ENCODE measurements around the gene DOCK2. TPM values are rescaled to one million over a fixed set of nuclear protein-coding genes. Genes with fewer than 3 reads are reported as not detected.

Gene DOCK2
- total RNA-seq, 1 donor from 2014 or later: 1.1 TPM

GRCh38 chr5:169935762-169936161 is 298.7 kb downstream of the DOCK2 start:
- Histone ChIP-seq H3K27me3 (no peaks in the 10 kb centered on the region), H3K9ac (no peak overlapping the region), H3K4me2 (no peak overlapping the region), H3F3A (ENCODE audit: low read depth) (no peaks in the 10 kb centered on the region), H3K27ac (no peak overlapping the region), H3K36me3 (no peaks in the 10 kb centered on the region), H3K4me3 (no peak overlapping the region), H3K4me1 (no peaks in the 10 kb centered on the region), H4K20me1 (ENCODE audit: low read depth) (no peaks in the 10 kb centered on the region), H3K9me3 (ENCODE audit: low read depth) (no peaks in the 10 kb centered on the region), H2AFZ (replicated peaks) (no peak overlapping the region), H3K79me2 (ENCODE audit: low read depth) (no peaks in the 10 kb centered on the region)
- Mint-ChIP-seq H3K4me1 (no peaks in the 10 kb centered on the region), H3K27me3 (ENCODE audit: insufficient read depth, low read depth) (no peaks in the 10 kb centered on the region), H3K36me3 (no peaks in the 10 kb centered on the region), H3K4me3 (no peak overlapping the region), H3K9me3 (no peaks in the 10 kb centered on the region), H3K27ac (no peak overlapping the region)
- TF ChIP-seq EZH2 (IDR thresholded peaks at IDR 0.05) (no peak), EZH2phosphoT487 (IDR thresholded peaks at IDR 0.05) (no peak), CTCF (IDR thresholded peaks at IDR 0.05) (no peak)
- no peak for DNase-seq (ENCODE audit: low spot score)

- Histone ChIP-seq H3K4me3 (no peak overlapping the region), H3F3A (ENCODE audit: low read depth) (no peaks in the 10 kb centered on the region), H3K9me3 (ENCODE audit: low read depth) (no peaks in the 10 kb centered on the region), H3K27me3 (no peaks in the 10 kb centered on the region), H3K79me2 (ENCODE audit: low read depth) (no peaks in the 10 kb centered on the region), H3K27ac (no peak overlapping the region), H3K36me3 (no peaks in the 10 kb centered on the region), H3K9ac (no peak overlapping the region), H2AFZ (replicated peaks) (no peak overlapping the region), H3K4me2 (no peak overlapping the region), H4K20me1 (ENCODE audit: low read depth) (no peaks in the 10 kb centered on the region), H3K4me1 (no peaks in the 10 kb centered on the region)
- H3K27ac Mint-ChIP-seq: no peak overlapping the region
- no peaks in the 10 kb centered on the region for H3K36me3 Mint-ChIP-seq
- H3K9me3 Mint-ChIP-seq: no peaks in the 10 kb centered on the region
- DNase-seq (ENCODE audit: low spot score): no peak
- peaks cover 3% of the 10 kb centered on the region for H3K4me1 Mint-ChIP-seq
- no peak overlapping the region for H3K4me3 Mint-ChIP-seq
- no peak for TF ChIP-seq EZH2phosphoT487 (IDR thresholded peaks at IDR 0.05)
- TF ChIP-seq EZH2 (IDR thresholded peaks at IDR 0.05): no peak
- TF ChIP-seq CTCF (IDR thresholded peaks at IDR 0.05): no peak
- H3K27me3 Mint-ChIP-seq (ENCODE audit: insufficient read depth, low read depth): peaks cover 4% of the 10 kb centered on the region
These were observed 301.4 kb downstream of the DOCK2 start for GRCh38 chr5:169938439-169938838.

GRCh38 chr5:169939731-169940130 is 302.7 kb downstream of the DOCK2 start:
- Mint-ChIP-seq H3K4me3 (no peak overlapping the region), H3K27ac (no peak overlapping the region), H3K27me3 (ENCODE audit: insufficient read depth, low read depth) (peaks cover 4% of the 10 kb centered on the region), H3K4me1 (peaks cover 3% of the 10 kb centered on the region), H3K36me3 (no peaks in the 10 kb centered on the region), H3K9me3 (no peaks in the 10 kb centered on the region)
- no peak overlapping the region for H2AFZ ChIP-seq (replicated peaks)
- no peaks in the 10 kb centered on the region for H3K79me2 ChIP-seq (ENCODE audit: low read depth)
- H3F3A ChIP-seq (ENCODE audit: low read depth): no peaks in the 10 kb centered on the region
- no peak overlapping the region for H3K9ac ChIP-seq
- H3K4me1 ChIP-seq: peaks cover under 1% of the 10 kb centered on the region
- no peak overlapping the region for H3K4me3 ChIP-seq
- DNase-seq (ENCODE audit: low spot score): no peak
- no peaks in the 10 kb centered on the region for H4K20me1 ChIP-seq (ENCODE audit: low read depth)
- no peaks in the 10 kb centered on the region for H3K27me3 ChIP-seq
- H3K4me2 ChIP-seq: no peak overlapping the region
- no peak for TF ChIP-seq CTCF (IDR thresholded peaks at IDR 0.05)
- no peak for TF ChIP-seq EZH2phosphoT487 (IDR thresholded peaks at IDR 0.05)
- no peak for TF ChIP-seq EZH2 (IDR thresholded peaks at IDR 0.05)
- H3K36me3 ChIP-seq: no peaks in the 10 kb centered on the region
- no peak overlapping the region for H3K27ac ChIP-seq
- H3K9me3 ChIP-seq (ENCODE audit: low read depth): no peaks in the 10 kb centered on the region

Measured in neural progenitor cell (in vitro differentiated cells).